ENCODE measurements around the gene CEACAM6.

Gene CEACAM6

GRCh38 chr19:41740415-41741243 lies 14.7 kb upstream of the CEACAM6 start:
- Histone ChIP-seq H3K79me2 (ENCODE audit: insufficient read depth, low read depth) (no peaks in the 10 kb centered on the region), H2AFZ (ENCODE audit: low read depth) (no peak overlapping the region), H3K9ac (no peak overlapping the region), H3K36me3 (ENCODE audit: insufficient read depth) (no peaks in the 10 kb centered on the region), H3K4me1 (ENCODE audit: low read depth, poor library complexity, severe bottlenecking) (no peaks in the 10 kb centered on the region), H4K20me1 (ENCODE audit: insufficient read depth) (no peaks in the 10 kb centered on the region), H3K4me2 (no peak overlapping the region), H3K27me3 (ENCODE audit: insufficient read depth, low read depth) (peaks cover 89% of the 10 kb centered on the region; the same call in 1 of the 2 replicates), H3K27ac (no peak overlapping the region), H3K4me3 (IDR thresholded peaks at IDR 0.05; ENCODE audit: insufficient read depth, low read depth, low read length) (no peak overlapping the region)
- TF ChIP-seq CTCF (conservative IDR thresholded peaks at IDR 0.05; ENCODE audit: low read depth, low read length) = no peak

GRCh38 chr19:41741244-41741554 lies 14.1 kb upstream of the CEACAM6 start:
- Histone ChIP-seq H3K36me3 (ENCODE audit: insufficient read depth) (no peaks in the 10 kb centered on the region), H3K27ac (no peak overlapping the region), H3K9ac (no peak overlapping the region), H3K79me2 (ENCODE audit: insufficient read depth, low read depth) (no peaks in the 10 kb centered on the region), H3K4me3 (IDR thresholded peaks at IDR 0.05; ENCODE audit: insufficient read depth, low read depth, low read length) (no peak overlapping the region), H3K27me3 (ENCODE audit: insufficient read depth, low read depth) (peaks cover 90% of the 10 kb centered on the region; the same call in 1 of the 2 replicates), H3K4me2 (no peak overlapping the region), H3K4me1 (ENCODE audit: low read depth, poor library complexity, severe bottlenecking) (no peaks in the 10 kb centered on the region), H4K20me1 (ENCODE audit: insufficient read depth) (no peaks in the 10 kb centered on the region), H2AFZ (ENCODE audit: low read depth) (no peak overlapping the region)
- TF ChIP-seq CTCF (conservative IDR thresholded peaks at IDR 0.05; ENCODE audit: low read depth, low read length) = no peak

GRCh38 chr19:41744850-41745249 lies 10.5 kb upstream of the CEACAM6 start:
- no peak overlapping the region for H3K9ac ChIP-seq
- H2AFZ ChIP-seq (ENCODE audit: low read depth) = no peak overlapping the region
- H3K36me3 ChIP-seq (ENCODE audit: insufficient read depth) = no peaks in the 10 kb centered on the region
- no peak overlapping the region for H3K4me3 ChIP-seq (IDR thresholded peaks at IDR 0.05; ENCODE audit: insufficient read depth, low read depth, low read length)
- no peak for TF ChIP-seq CTCF (conservative IDR thresholded peaks at IDR 0.05; ENCODE audit: low read depth, low read length)
- no peaks in the 10 kb centered on the region for H4K20me1 ChIP-seq (ENCODE audit: insufficient read depth)
- H3K4me2 ChIP-seq = no peak overlapping the region
- no peaks in the 10 kb centered on the region for H3K4me1 ChIP-seq (ENCODE audit: low read depth, poor library complexity, severe bottlenecking)
- H3K27me3 ChIP-seq (ENCODE audit: insufficient read depth, low read depth) = peaks cover 84% of the 10 kb centered on the region
- no peaks in the 10 kb centered on the region for H3K79me2 ChIP-seq (ENCODE audit: insufficient read depth, low read depth)
- no peak overlapping the region for H3K27ac ChIP-seq

- Histone ChIP-seq H3K4me1 (ENCODE audit: low read depth, poor library complexity, severe bottlenecking) (no peaks in the 10 kb centered on the region), H3K27ac (no peak overlapping the region), H3K27me3 (ENCODE audit: insufficient read depth, low read depth) (peaks cover 81% of the 10 kb centered on the region), H2AFZ (ENCODE audit: low read depth) (no peak overlapping the region), H3K36me3 (ENCODE audit: insufficient read depth) (no peaks in the 10 kb centered on the region), H3K4me3 (IDR thresholded peaks at IDR 0.05; ENCODE audit: insufficient read depth, low read depth, low read length) (no peak overlapping the region), H4K20me1 (ENCODE audit: insufficient read depth) (no peaks in the 10 kb centered on the region), H3K79me2 (ENCODE audit: insufficient read depth, low read depth) (no peaks in the 10 kb centered on the region), H3K9ac (no peak overlapping the region), H3K4me2 (no peak overlapping the region)
- no peak for TF ChIP-seq CTCF (conservative IDR thresholded peaks at IDR 0.05; ENCODE audit: low read depth, low read length)
These were observed 9.6 kb upstream of the CEACAM6 start for GRCh38 chr19:41745756-41746155.

Measured in KMS-11 (cell line).